Measurements from ENCODE around the gene C4orf50. TPM values are rescaled to one million over a fixed set of nuclear protein-coding genes. Genes with fewer than 3 reads are reported as not detected.
A peak's percentile ranks its signal among the peaks of the same experiment; 100 is the strongest.

The C4orf50 gene
- total and polyA plus RNA-seq, 10 of the 15 experiments (the other 5 are each of a cell fraction or from before 2014, with no cell fraction given), result 0.04 to 0.09 (median 0.05) TPM; not detected in 3

DNA sequence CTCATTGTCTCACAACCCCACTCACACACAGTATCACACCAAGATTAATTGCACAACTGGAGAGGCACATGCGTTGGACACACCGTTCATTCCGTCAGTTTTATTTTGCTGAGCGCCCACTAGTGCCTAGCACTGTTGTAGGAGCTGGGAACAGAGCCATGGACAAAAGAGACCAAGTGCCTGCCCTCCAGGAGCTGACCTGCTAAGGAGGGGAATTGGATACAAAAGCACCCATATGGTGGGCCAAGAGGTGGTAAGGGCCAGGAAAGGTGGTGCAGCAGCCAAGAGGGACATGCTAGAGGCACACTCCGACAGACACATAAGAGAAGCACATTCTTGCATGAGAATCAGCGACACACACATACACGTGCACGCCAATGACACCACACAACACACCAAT, 124.6 kb downstream of the C4orf50 start (continued):
- no peak for TF ChIP-seq CBFB (IDR thresholded peaks at IDR 0.05; ENCODE audit: low read depth)
- no peak for TF ChIP-seq RCOR1 (conservative IDR thresholded peaks at IDR 0.05; ENCODE audit: low read depth, low read length)
- no peak for TF ChIP-seq ATF2 (IDR thresholded peaks at IDR 0.05; ENCODE audit: low read length)
- no peak for TF ChIP-seq ESRRA (IDR thresholded peaks at IDR 0.05; ENCODE audit: low read length)
- TF ChIP-seq ZSCAN29 (IDR thresholded peaks at IDR 0.05), result no peak

- intact Hi-C loops (cut with micrococcal nuclease; ENCODE audit: unreplicated experiment), result no loop called here
- ChIA-PET SMC1A (ENCODE audit: uncharacterized antibody, unreplicated experiment) (no interaction called here), POLR2A (no interaction called here)
These were observed 125.1 kb downstream of the C4orf50 start, which contains the start of gene CRMP1 for GRCh38 chr4:5893004-5893580. Gene CRMP1, minus strand, starts transcription at chr4:5893086. Its CDS starts 117 bp downstream, at chr4:5892969.

More at GRCh38 chr4:5893004-5893580, 125.1 kb downstream of the C4orf50 start, which contains the start of gene CRMP1:
- Histone ChIP-seq H3K36me3 (ENCODE audit: control insufficient read depth in 2 of 2, insufficient read depth in 2 of 2, low read length in 1 of 2) (no peaks in the 10 kb centered on the region), H3K4me1 (ENCODE audit: control insufficient read depth, insufficient read depth, low read length) (no peaks in the 10 kb centered on the region), H2AFZ (ENCODE audit: control insufficient read depth, low read depth, low read length) (no peak within 1 kb of the TSS), H3K9ac (ENCODE audit: control insufficient read depth, insufficient read depth, low read length) (no peak within 1 kb of the TSS), H3K27ac (ENCODE audit: control insufficient read depth, insufficient read depth) (no peak within 1 kb of the TSS), H3K79me2 (ENCODE audit: control insufficient read depth, insufficient read depth, low read length) (no peaks in the 10 kb centered on the region), H3K4me2 (ENCODE audit: control insufficient read depth, insufficient read depth) (no peak within 1 kb of the TSS), H4K20me1 (ENCODE audit: control insufficient read depth, insufficient read depth) (no peaks in the 10 kb centered on the region), H3K27me3 (replicated peaks in 1 of 2; ENCODE audit: control insufficient read depth in 2 of 2, insufficient read depth in 2 of 2, low read length in 1 of 2) (peaks cover 1 to 13% of the 10 kb centered on the region in 2 experiments), H3K4me3 (no peak within 1 kb of the TSS), H3K9me3 (replicated peaks; ENCODE audit: control insufficient read depth, insufficient read depth, low read length) (no peaks in the 10 kb centered on the region; the same call in 2 of the 3 replicates)
- in situ Hi-C loops (cut with MboI), result no loop called here
- CTCF ChIA-PET, result no interaction called here
- 80% methylated on average over 25 of the region's 67 CpGs for WGBS (ENCODE audit: insufficient coverage, insufficient replicate concordance, low lambda C conversion rate, missing lambda C conversion rate)
- FAIRE-seq (no peak), ATAC-seq (no peak), DNase-seq (ENCODE audit: low read depth, low spot score) (no peak)
- no TSS peak for BruUV-seq (replicated peaks)
- TF ChIP-seq, protein P1, sequence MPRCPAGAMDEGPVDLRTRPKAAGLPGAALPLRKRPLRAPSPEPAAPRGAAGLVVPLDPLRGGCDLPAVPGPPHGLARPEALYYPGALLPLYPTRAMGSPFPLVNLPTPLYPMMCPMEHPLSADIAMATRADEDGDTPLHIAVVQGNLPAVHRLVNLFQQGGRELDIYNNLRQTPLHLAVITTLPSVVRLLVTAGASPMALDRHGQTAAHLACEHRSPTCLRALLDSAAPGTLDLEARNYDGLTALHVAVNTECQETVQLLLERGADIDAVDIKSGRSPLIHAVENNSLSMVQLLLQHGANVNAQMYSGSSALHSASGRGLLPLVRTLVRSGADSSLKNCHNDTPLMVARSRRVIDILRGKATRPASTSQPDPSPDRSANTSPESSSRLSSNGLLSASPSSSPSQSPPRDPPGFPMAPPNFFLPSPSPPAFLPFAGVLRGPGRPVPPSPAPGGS (IDR thresholded peaks at IDR 0.05; ENCODE audit: borderline replicate concordance, insufficient read depth, low read depth, low read length, poor library complexity, severe bottlenecking), result peak; percentile 92
- TF ChIP-seq BRCA1 (IDR thresholded peaks at IDR 0.05; ENCODE audit: low read depth, low read length), result no peak
- RAD21 ChIA-PET (ENCODE audit: unreplicated experiment), result no interaction called here

All from GM12878 (cell line).